ENCODE data around the gene ELFN1.
A peak's percentile ranks its signal among the peaks of the same experiment; 100 is the strongest.

Gene ELFN1

DNA sequence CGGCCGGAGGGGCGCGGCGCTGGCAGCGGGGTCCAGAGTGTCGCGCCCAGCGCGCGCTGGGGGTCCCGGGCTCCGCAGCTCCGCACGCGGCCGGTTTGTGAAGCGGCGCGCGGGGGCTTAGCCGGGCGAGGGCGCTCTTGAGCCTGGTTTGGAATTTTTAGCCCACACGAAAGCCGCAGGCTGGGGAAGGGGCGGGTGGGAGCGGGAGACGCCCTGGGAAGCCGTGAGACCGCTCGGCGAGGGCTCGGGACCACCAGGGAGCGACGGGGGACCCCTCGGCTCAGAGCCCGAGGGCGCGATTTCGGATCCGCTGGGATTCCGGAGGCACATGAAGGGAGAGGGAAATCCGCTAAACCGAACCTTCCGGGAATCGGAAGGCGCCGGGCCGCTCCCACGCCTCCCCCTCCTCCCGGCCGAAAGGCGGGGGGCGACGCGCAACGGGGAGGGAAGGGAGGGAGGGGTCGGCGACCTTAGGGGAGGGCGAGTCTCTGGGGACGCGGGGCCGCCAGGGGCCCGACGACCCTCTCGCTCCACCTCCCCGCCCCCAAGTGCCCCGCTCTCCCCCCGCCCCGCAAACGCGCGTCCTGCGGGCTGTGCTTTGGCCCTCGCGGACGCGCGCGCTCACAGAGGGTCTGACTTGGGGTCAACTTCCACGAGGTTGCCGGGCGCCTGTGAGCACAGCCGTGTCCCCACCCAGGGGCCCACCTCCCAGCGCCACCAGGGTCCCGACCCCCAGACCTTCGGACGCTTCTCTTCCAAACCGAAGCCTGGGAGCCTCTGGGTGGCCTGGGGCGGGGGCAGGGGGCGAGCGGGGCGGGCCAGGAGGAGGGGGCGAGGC lies 5.1 kb upstream of the ELFN1 start:
- peak; percentile 65 to 76 for DNase-seq

DNA sequence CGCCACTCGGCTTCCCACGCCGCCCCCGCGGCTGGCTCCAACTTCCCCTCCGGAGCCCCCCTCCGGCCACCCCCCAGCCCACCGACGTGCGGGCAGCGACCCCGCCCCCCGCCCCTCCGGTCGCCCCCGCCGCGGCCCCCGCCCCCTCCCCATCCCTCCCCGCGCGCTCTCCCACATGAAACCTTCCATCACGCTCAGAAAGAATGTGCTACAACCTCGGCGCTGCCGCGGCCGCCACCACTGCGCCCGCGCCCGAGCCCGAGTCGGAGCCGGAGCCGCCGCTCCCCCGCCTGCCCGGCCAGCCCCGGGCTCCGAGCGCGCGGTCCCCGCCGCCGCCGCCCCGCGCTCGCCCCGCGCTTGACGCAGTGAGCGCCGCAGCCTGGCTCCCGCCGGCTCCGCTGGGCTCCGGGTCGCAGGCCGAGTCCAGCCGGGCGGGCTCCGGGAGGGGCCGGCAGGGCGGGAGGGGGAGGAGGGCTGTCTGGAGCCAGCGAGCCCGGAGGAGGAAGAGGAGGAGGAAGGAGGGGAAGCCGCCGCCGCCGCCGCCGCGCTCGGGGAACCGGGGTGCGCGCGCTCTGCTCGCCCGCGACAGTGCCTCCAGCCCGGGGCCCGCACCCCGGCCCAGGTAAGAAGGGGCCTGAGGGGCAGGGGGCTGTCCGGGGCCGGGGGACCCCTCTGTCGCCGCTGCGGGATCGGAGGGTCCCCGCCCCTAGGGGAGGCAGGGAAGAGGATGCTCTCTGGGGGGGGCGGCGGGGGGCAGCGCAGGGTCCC lies 4.3 kb upstream of the ELFN1 start:
- DNase-seq = peak in 1 of 2 donors; percentile 42

- peak in 1 of 2 donors; percentile 14 for DNase-seq
Measured at GRCh38 chr7:1666317-1666822, 3.7 kb upstream of the ELFN1 start.

GRCh38 chr7:1666823-1667565 lies 3.1 kb upstream of the ELFN1 start:
- DNase-seq = peak in 1 of 2 donors; percentile 14

DNA sequence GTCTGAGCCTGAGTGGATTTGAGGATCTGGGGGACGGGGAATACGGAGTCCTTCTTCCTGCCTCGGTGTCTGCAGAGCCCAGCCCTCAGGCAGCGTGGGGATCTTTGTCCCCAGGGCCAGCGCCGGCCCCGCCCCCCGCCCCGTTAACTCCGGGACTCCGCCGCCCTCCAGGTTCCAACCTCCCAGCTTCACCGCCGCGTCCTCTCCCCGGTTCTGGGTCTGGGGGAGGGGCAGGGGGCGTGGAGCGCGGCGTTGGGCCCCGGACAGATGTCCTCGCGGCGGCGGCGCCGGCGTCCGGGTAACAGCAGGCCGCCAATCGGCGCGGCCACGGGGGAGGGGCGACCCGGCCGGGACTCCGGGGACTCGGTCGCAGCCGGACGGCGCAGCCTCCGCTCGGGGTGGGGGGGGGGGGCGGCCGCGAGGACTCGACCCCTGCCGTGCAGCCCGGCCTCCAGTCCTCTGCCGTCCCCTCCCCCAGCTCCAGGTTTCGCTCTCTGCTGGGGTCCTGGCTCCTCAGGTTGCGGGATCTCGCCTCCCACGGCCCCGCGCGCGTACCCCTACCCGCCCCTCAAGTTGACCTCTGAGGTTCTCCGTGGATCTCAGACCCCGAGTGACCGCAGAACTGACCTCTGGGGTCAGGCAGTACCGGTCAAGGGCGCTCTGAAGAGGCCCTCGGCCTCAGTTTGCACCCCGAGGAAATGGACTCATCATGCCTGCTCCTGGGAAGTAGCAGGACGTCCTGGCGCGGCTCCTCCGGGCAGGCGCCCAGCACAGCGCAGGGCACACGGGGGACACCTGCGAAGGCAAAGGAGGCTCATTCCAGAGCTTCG lies 2.3 kb upstream of the ELFN1 start:
- DNase-seq = peak in 1 of 2 donors; percentile 7

DNA sequence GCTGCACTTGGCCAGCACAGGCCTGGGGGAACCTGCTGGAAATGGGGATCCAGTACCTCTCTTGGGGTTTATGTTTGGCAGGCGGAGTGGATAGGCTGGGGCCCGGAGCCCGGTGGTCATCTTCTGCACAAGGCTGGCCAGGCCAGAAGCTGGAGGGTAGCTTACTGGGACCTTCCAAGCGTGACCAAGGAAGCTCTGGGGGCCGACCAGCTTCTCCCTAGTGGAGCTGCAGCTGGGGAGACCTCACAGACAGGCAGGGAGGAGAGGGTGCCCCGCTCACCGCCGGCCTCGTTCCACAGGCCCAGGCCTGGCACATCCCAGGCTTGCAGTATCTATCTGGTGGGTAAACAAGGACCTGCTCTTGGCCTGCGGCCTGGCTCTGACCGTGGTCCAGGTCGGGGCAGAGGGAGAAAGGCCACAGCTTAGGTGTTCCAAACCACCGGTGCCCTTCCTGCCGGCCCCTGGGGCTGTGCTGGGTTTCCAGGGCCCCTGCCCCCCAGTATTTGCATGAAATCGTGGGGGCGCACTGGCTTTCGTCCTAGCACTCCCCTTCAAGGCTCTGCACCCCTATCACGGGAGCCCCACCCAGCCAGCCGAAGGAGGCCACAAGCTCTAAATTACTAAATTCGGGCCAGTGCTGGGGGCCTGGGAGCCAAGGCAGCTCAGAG lies 1.5 kb upstream of the ELFN1 start:
- no peak for DNase-seq

DNA sequence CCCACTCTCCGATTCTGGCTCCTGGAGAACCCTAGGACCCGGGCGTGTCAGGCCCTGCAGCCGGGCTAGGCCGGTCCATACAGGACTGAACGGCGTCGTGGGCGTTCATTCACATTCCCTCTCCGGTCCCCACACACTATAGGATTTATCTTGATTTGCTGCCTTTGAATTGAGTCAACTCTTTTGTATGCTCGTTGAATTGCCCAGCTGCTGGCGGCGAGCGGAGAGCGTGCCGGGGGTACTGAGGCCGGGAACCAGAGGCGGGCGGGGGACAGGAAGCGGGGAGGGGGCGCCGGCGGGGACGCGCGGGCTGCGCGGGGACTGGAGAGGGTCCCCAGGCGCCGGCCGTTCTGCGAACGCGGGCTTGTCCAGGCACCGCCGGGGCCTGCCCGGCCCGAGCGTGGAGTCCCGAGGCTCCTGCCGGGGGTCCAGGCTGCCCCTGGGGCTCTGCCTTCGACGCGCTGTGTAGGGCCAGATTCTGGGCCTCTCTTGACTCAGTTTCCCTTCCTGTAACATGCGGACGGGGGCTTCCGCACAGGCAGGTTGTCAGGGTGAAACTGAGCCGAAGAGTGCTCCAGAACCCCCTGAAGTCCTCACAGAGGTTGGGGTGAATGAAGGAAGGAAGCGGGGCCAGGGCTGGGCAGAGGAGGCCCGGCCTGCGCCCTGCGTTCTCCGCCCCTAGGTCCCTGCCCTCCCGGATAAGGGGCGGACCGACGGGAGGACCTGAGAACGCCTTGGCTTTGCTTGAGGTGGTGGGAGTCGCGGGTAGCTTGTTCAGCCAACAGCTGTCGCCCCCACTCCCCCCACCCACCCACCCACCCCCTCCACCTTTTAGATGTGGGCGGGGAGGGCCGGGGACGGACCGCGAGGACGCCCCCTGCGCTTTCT lies 769 bp upstream of the ELFN1 start:
- peak in 1 of 2 donors; percentile 12 for DNase-seq

- DNase-seq = no peak
Measured at GRCh38 chr7:1670894-1671593, 967 bp downstream of the ELFN1 start.

GRCh38 chr7:1671594-1672451 lies 1.7 kb downstream of the ELFN1 start:
- no peak for DNase-seq

GRCh38 chr7:1672851-1673486 lies 2.9 kb downstream of the ELFN1 start:
- DNase-seq = no peak

- DNase-seq = peak in 1 of 2 donors; percentile 11
Measured at GRCh38 chr7:1673581-1674118, 3.6 kb downstream of the ELFN1 start.

- peak in 1 of 2 donors; percentile 10 for DNase-seq
Measured at GRCh38 chr7:1674161-1675035, 4.3 kb downstream of the ELFN1 start.

DNA sequence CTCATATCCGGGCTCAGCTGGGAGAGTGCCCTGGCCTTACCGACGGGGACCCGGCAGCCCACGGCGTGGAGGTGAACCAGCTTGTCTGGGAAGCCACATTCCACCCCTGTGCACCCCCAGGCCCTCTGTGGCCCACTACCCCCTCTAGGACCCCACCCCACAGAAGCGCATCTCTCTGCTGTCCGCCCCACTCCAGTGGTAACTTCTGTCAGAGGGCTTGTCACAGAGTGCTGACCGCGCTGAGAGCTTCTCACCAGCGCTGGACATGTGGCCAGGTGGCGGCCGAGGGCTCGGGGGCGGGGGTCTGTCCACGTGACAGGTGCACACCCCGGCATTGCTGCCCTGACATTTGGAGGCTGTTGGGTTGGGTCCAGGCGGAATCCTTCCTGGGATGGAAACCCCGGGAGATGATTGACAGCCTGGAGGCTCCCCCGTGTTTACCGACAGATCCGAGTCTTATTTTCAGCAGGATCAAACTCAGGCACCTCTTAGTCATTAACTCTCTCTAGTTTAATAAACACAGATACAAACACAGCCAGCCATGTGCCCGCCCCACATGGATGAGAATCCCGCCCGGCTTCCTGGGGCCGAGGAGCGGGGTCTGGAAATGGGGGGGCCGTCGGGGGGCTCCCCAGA lies 5.1 kb downstream of the ELFN1 start:
- DNase-seq = no peak

- peak in 1 of 2 donors; percentile 15 for DNase-seq
Measured at GRCh38 chr7:1675673-1676549, 5.8 kb downstream of the ELFN1 start.

- DNase-seq = peak in 1 of 2 donors; percentile 8
Measured at GRCh38 chr7:1676550-1677078, 6.5 kb downstream of the ELFN1 start.

All from stimulated activated CD4-positive, alpha-beta T cell treated with anti-CD3 and anti-CD28 coated beads, Interleukin-2, amount 100 ng/mL, for 24 hours (primary cell).